Hepatocyte (in vitro differentiated cells): Measurements from ENCODE around the gene RNASE3. TPM values are rescaled to one million over a fixed set of nuclear protein-coding genes. Genes with fewer than 3 reads are reported as not detected.
A peak's percentile ranks its signal among the peaks of the same experiment; 100 is the strongest.
"Not testable (repeated sequence)": the region's sequence is repeated elsewhere in the genome, so short reads cannot be mapped to it uniquely, and the experiment has no call there.

Source experiments
- DNase-seq: peaks from one replicate; pipeline ENCODE4 v3.0.0-alpha.2; 2016; ENCODE audit warnings: low spot score
- H2AFZ ChIP-seq: fragments of 200-600 bp; sonication (generic); 2 replicates; pipeline ENCODE4 v1.6.0; 2016; ENCODE audit warnings: antibody characterized with exemption, mild to moderate bottlenecking
- H3K27ac ChIP-seq: fragments of 200-600 bp; sonication (generic); 2 replicates; pipeline ENCODE4 v1.5.1; 2016; ENCODE audit warnings: mild to moderate bottlenecking
- H3K27me3 ChIP-seq: fragments of 200-600 bp; sonication (generic); 2 replicates; pipeline ENCODE4 v1.6.1; 2016
- H3K36me3 ChIP-seq: fragments of 200-600 bp; sonication (generic); replicated peaks from 2 replicates; pipeline ENCODE4 v1.5.1; 2016; ENCODE audit warnings: low read depth; ENCODE audit not compliant: insufficient read depth
- H3K4me1 ChIP-seq: fragments of 200-600 bp; sonication (generic); 2 replicates; pipeline ENCODE4 v1.5.1; 2016; ENCODE audit warnings: mild to moderate bottlenecking, moderate library complexity; ENCODE audit not compliant: insufficient read depth
- H3K4me2 ChIP-seq: fragments of 200-600 bp; sonication (generic); 2 replicates; pipeline ENCODE4 v1.6.0; 2016
- H3K4me3 ChIP-seq: fragments of 200-600 bp; sonication (generic); 2 replicates; pipeline ENCODE4 v1.5.1; 2016; ENCODE audit warnings: mild to moderate bottlenecking
- H3K79me2 ChIP-seq: fragments of 200-600 bp; sonication (generic); 2 replicates; pipeline ENCODE4 v1.6.0; 2017; ENCODE audit warnings: mild to moderate bottlenecking
- H3K9me2 ChIP-seq: fragments of 200-600 bp; sonication (generic); replicated peaks from 2 replicates; pipeline ENCODE4 v1.6.0; 2017; ENCODE audit warnings: mild to moderate bottlenecking; ENCODE audit not compliant: insufficient read depth
- H3K9me3 ChIP-seq: fragments of 200-600 bp; sonication (generic); 2 replicates; pipeline ENCODE4 v1.5.1; 2016; ENCODE audit warnings: low read depth, mild to moderate bottlenecking
- H4K20me1 ChIP-seq: fragments of 200-600 bp; sonication (generic); 2 replicates; pipeline ENCODE4 v1.6.0; 2016; ENCODE audit warnings: mild to moderate bottlenecking; ENCODE audit not compliant: insufficient read depth, poor library complexity, severe bottlenecking
- CTCF ChIP-seq: fragments of 200-600 bp; sonication (generic); IDR thresholded peaks from 2 replicates; pipeline ENCODE4 v1.5.1; 2016; ENCODE audit warnings: antibody characterized with exemption, mild to moderate bottlenecking; ENCODE audit not compliant: poor library complexity
- EZH2 ChIP-seq: fragments of 200-600 bp; sonication (generic); IDR thresholded peaks from 2 replicates; pipeline ENCODE4 v1.6.1; 2016; ENCODE audit warnings: antibody characterized with exemption, mild to moderate bottlenecking, borderline replicate concordance
- EZH2phosphoT487 ChIP-seq: fragments of 200-600 bp; sonication (generic); IDR thresholded peaks from one replicate; pipeline ENCODE4 v1.6.1; 2018; ENCODE audit warnings: antibody characterized with exemption, mild to moderate bottlenecking, low read depth, moderate library complexity; ENCODE audit not compliant: unreplicated experiment, severe bottlenecking
- WGBS: methylation state at CpG from one replicate; pipeline ENCODE4 v1.1.6; 2016; ENCODE audit warnings: low lambda C conversion rate; ENCODE audit errors: missing lambda C conversion rate; 5-methylcytosine and 5-hydroxymethylcytosine counted together
- polyA plus RNA-seq: library from polyadenylated mRNA; unstranded; fragments of >200 nt; fragmentation: Nextera tagmentation; extraction: Ambion mirVana; gene quantifications from 2 replicates; pipeline ENCODE4 v1.2.1, GENCODE V29; 2016
- total RNA-seq: library from RNA; depleted of rRNA; stranded (reverse); fragments of >200 nt; gene quantifications from 2 replicates; pipeline ENCODE4 v1.2.3, GENCODE V29; 2014

The RNASE3 gene
- total and polyA plus RNA-seq, 2 experiments from 2014 or later: 0.50 TPM; not detected in 1

- 52% methylated on average over 2 of the region's 2 CpGs for WGBS
- not testable (repeated sequence) for H4K20me1 ChIP-seq
Measured at GRCh38 chr14:20923766-20924297, 32.6 kb downstream of the RNASE3 start.

GRCh38 chr14:20934148-20934762 lies 43.1 kb downstream of the RNASE3 start:
- H2AFZ ChIP-seq: no peak overlapping the region
- H3K36me3 ChIP-seq: no peaks in the 10 kb centered on the region
- DNase-seq: peak; percentile 36
- H4K20me1 ChIP-seq: no peaks in the 10 kb centered on the region
- H3K79me2 ChIP-seq: no peaks in the 10 kb centered on the region
- H3K4me3 ChIP-seq: no peak overlapping the region
- no peaks in the 10 kb centered on the region for H3K4me1 ChIP-seq
- TF ChIP-seq CTCF: peak; percentile 35
- TF ChIP-seq EZH2: no peak
- H3K9me2 ChIP-seq: no peaks in the 10 kb centered on the region
- no peaks in the 10 kb centered on the region for H3K27me3 ChIP-seq
- no peak overlapping the region for H3K4me2 ChIP-seq
- H3K9me3 ChIP-seq: no peaks in the 10 kb centered on the region
- 28% methylated on average over 18 of the region's 18 CpGs for WGBS
- H3K27ac ChIP-seq: no peak overlapping the region

More at GRCh38 chr14:20923766-20924297, 32.6 kb downstream of the RNASE3 start:
- not testable (repeated sequence) for H3K4me1 ChIP-seq, H2AFZ ChIP-seq, H3K27ac ChIP-seq, H3K4me3 ChIP-seq, H3K27me3 ChIP-seq, H3K9me2 ChIP-seq, H3K9me3 ChIP-seq, H3K79me2 ChIP-seq, H3K36me3 ChIP-seq, DNase-seq, H3K4me2 ChIP-seq

GRCh38 chr14:20935303-20935984 lies 44.3 kb downstream of the RNASE3 start:
- Histone ChIP-seq H3K4me2 (no peak overlapping the region), H2AFZ (no peak overlapping the region), H3K79me2 (no peaks in the 10 kb centered on the region), H3K4me3 (no peak overlapping the region), H4K20me1 (no peaks in the 10 kb centered on the region), H3K4me1 (no peaks in the 10 kb centered on the region), H3K36me3 (no peaks in the 10 kb centered on the region), H3K27me3 (no peaks in the 10 kb centered on the region), H3K27ac (no peak overlapping the region), H3K9me3 (no peaks in the 10 kb centered on the region), H3K9me2 (no peaks in the 10 kb centered on the region)
- WGBS: 92% methylated on average over 5 of the region's 5 CpGs
- DNase-seq: no peak
- no peak for TF ChIP-seq EZH2
- no peak for TF ChIP-seq CTCF
- TF ChIP-seq EZH2phosphoT487: no peak

Other genes starting within 250 kb of the RNASE3 start
- not detected in 2 replicates for gene OR6S1, start 249.7 kb upstream of the RNASE3 start, total RNA-seq
- gene OR6S1, start 249.7 kb upstream of the RNASE3 start, polyA plus RNA-seq: not detected in 2 replicates
- gene RNASE4, start 206.8 kb upstream of the RNASE3 start, total RNA-seq: 76.8 and 96.2 TPM in 2 replicates
- gene RNASE4, start 206.8 kb upstream of the RNASE3 start, polyA plus RNA-seq: 31.1 and 44.5 TPM in 2 replicates
- 72.6 and 79.1 TPM in 2 replicates for gene ANG, start 202.6 kb upstream of the RNASE3 start, total RNA-seq
- 67.4 and 103 TPM in 2 replicates for gene ANG, start 202.6 kb upstream of the RNASE3 start, polyA plus RNA-seq
- gene EDDM3A, start 145.5 kb upstream of the RNASE3 start, total RNA-seq: not detected in 2 replicates
- gene EDDM3A, start 145.5 kb upstream of the RNASE3 start, polyA plus RNA-seq: not detected in 2 replicates
- not detected in 2 replicates for gene EDDM3B, start 123.0 kb upstream of the RNASE3 start, total RNA-seq
- 0.41 TPM in 1 of 2 replicates, not detected in the other for gene EDDM3B, start 123.0 kb upstream of the RNASE3 start, polyA plus RNA-seq
- gene RNASE6, start 110.1 kb upstream of the RNASE3 start, total RNA-seq: 1.0 and 1.3 TPM in 2 replicates
- 0.78 and 1.8 TPM in 2 replicates for gene RNASE6, start 110.1 kb upstream of the RNASE3 start, polyA plus RNA-seq
- 61.0 and 84.5 TPM in 2 replicates for gene RNASE1, start 88.5 kb upstream of the RNASE3 start, total RNA-seq
- gene RNASE1, start 88.5 kb upstream of the RNASE3 start, polyA plus RNA-seq: 108 and 135 TPM in 2 replicates
- 0.92 and 1.6 TPM in 2 replicates for gene RNASE2, start 64.1 kb downstream of the RNASE3 start, total RNA-seq
- 5.6 and 8.9 TPM in 2 replicates for gene RNASE2, start 64.1 kb downstream of the RNASE3 start, polyA plus RNA-seq
- gene METTL17, start 98.6 kb downstream of the RNASE3 start, total RNA-seq: 79.8 and 80.9 TPM in 2 replicates
- gene METTL17, start 98.6 kb downstream of the RNASE3 start, polyA plus RNA-seq: 65.9 and 70.3 TPM in 2 replicates
- 3.3 and 4.2 TPM in 2 replicates for gene SLC39A2, start 107.9 kb downstream of the RNASE3 start, total RNA-seq
- gene SLC39A2, start 107.9 kb downstream of the RNASE3 start, polyA plus RNA-seq: 6.2 and 9.2 TPM in 2 replicates
- 92.0 and 114 TPM in 2 replicates for gene NDRG2, start 133.7 kb downstream of the RNASE3 start, total RNA-seq
- gene NDRG2, start 133.7 kb downstream of the RNASE3 start, polyA plus RNA-seq: 108 and 112 TPM in 2 replicates
- not detected in 2 replicates for gene TPPP2, start 138.8 kb downstream of the RNASE3 start, total RNA-seq
- not detected in 2 replicates for gene TPPP2, start 138.8 kb downstream of the RNASE3 start, polyA plus RNA-seq
- gene RNASE13, start 143.4 kb downstream of the RNASE3 start, total RNA-seq: not detected in 2 replicates
- gene RNASE13, start 143.4 kb downstream of the RNASE3 start, polyA plus RNA-seq: not detected in 2 replicates
- not detected in 2 replicates for gene RNASE7, start 151.0 kb downstream of the RNASE3 start, total RNA-seq
- not detected in 2 replicates for gene RNASE7, start 151.0 kb downstream of the RNASE3 start, polyA plus RNA-seq
- gene RNASE8, start 166.4 kb downstream of the RNASE3 start, total RNA-seq: not detected in 2 replicates
- not detected in 2 replicates for gene RNASE8, start 166.4 kb downstream of the RNASE3 start, polyA plus RNA-seq
- gene ARHGEF40, start 178.9 kb downstream of the RNASE3 start, total RNA-seq: 36.0 and 53.7 TPM in 2 replicates
- gene ARHGEF40, start 178.9 kb downstream of the RNASE3 start, polyA plus RNA-seq: 36.7 and 38.1 TPM in 2 replicates
- 29.5 and 52.8 TPM in 2 replicates for gene ZNF219, start 207.3 kb downstream of the RNASE3 start, total RNA-seq
- 24.4 and 25.1 TPM in 2 replicates for gene ZNF219, start 207.3 kb downstream of the RNASE3 start, polyA plus RNA-seq
- gene TMEM253, start 209.7 kb downstream of the RNASE3 start, total RNA-seq: 1.9 and 4.9 TPM in 2 replicates
- 5.4 and 7.8 TPM in 2 replicates for gene TMEM253, start 209.7 kb downstream of the RNASE3 start, polyA plus RNA-seq